Glutamatergic neuron (in vitro differentiated cells): ENCODE measurements around the gene CEP112. TPM values are rescaled to one million over a fixed set of nuclear protein-coding genes. Genes with fewer than 3 reads are reported as not detected.

ENCODE experiments used
- DNase-seq: peaks from one replicate; pipeline ENCODE4 v3.0.0; 2022
- H3K27ac Mint-ChIP-seq: one replicate; pipeline ENCODE4 v1.8.0; 2020; ENCODE audit warnings: mild to moderate bottlenecking, mixed read lengths, inconsistent platforms; ENCODE audit not compliant: unreplicated experiment
- H3K27me3 Mint-ChIP-seq: one replicate; pipeline ENCODE4 v1.8.0; 2020; ENCODE audit warnings: mild to moderate bottlenecking, moderate library complexity, mixed read lengths, inconsistent platforms; ENCODE audit not compliant: unreplicated experiment
- H3K36me3 Mint-ChIP-seq: one replicate; pipeline ENCODE4 v1.8.0; 2020; ENCODE audit warnings: mild to moderate bottlenecking, mixed read lengths, inconsistent platforms; ENCODE audit not compliant: unreplicated experiment
- H3K4me1 Mint-ChIP-seq: one replicate; pipeline ENCODE4 v1.8.0; 2020; ENCODE audit warnings: mild to moderate bottlenecking, low read depth, mixed read lengths, inconsistent platforms; ENCODE audit not compliant: unreplicated experiment
- H3K4me3 Mint-ChIP-seq: one replicate; pipeline ENCODE4 v1.8.0; 2020; ENCODE audit warnings: mild to moderate bottlenecking, mixed read lengths, inconsistent platforms; ENCODE audit not compliant: unreplicated experiment
- H3K9me3 Mint-ChIP-seq: one replicate; pipeline ENCODE4 v1.8.0; 2020; ENCODE audit warnings: mild to moderate bottlenecking, moderate library complexity, mixed read lengths, inconsistent platforms; ENCODE audit not compliant: unreplicated experiment
- total RNA-seq: library from RNA; stranded (reverse); fragmentation: NEBNext Ultra II Directional; extraction: Animal tissue kit (Norgen Biotek cat#: 25700); gene quantifications from one replicate; pipeline ENCODE4 v1.2.1, GENCODE V29; 2021; ENCODE audit not compliant: unreplicated experiment
- TF ChIP-seq, protein P1 (sequence below): fragments of 200-600 bp; sonication (generic); IDR thresholded peaks from one replicate; pipeline ENCODE4 v1.5.0; 2021; ENCODE audit not compliant: partially characterized antibody, unreplicated experiment

CEP112 gene
- total RNA-seq, 1 donor from 2014 or later = 8.5 TPM

DNA sequence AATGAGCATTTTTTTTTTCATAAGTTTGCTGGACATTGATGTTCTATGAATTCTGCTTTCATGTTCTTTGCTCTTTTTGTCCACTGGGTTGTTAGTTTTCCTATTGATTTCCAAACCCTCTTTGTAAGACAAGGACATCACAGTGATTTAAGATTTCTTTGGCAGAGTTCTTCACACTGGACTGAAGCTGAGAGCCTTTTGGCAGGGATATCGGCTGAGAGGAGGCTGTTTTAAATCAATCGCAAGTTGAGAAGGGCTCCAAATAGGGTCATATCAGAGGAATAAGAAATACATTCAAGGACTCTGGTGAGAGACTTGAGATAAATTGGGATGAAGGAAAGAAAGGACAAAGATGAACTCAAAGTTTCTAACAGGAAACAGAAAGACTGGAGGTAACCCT is 464.7 kb downstream of the CEP112 start:
- H3K36me3 Mint-ChIP-seq = peaks cover 6% of the 10 kb centered on the region
- peaks cover 2% of the 10 kb centered on the region for H3K27me3 Mint-ChIP-seq
- H3K4me3 Mint-ChIP-seq = no peak overlapping the region
- peaks cover 4% of the 10 kb centered on the region for H3K9me3 Mint-ChIP-seq
- no peak for DNase-seq
- TF ChIP-seq, protein P1, sequence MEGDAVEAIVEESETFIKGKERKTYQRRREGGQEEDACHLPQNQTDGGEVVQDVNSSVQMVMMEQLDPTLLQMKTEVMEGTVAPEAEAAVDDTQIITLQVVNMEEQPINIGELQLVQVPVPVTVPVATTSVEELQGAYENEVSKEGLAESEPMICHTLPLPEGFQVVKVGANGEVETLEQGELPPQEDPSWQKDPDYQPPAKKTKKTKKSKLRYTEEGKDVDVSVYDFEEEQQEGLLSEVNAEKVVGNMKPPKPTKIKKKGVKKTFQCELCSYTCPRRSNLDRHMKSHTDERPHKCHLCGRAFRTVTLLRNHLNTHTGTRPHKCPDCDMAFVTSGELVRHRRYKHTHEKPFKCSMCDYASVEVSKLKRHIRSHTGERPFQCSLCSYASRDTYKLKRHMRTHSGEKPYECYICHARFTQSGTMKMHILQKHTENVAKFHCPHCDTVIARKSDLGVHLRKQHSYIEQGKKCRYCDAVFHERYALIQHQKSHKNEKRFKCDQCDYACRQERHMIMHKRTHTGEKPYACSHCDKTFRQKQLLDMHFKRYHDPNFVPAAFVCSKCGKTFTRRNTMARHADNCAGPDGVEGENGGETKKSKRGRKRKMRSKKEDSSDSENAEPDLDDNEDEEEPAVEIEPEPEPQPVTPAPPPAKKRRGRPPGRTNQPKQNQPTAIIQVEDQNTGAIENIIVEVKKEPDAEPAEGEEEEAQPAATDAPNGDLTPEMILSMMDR = no peak
- no peaks in the 10 kb centered on the region for H3K4me1 Mint-ChIP-seq
- no peak overlapping the region for H3K27ac Mint-ChIP-seq

- peaks cover 4% of the 10 kb centered on the region for H3K9me3 Mint-ChIP-seq
- peaks cover 2% of the 10 kb centered on the region for H3K27me3 Mint-ChIP-seq
- no peak overlapping the region for H3K27ac Mint-ChIP-seq
- no peak for DNase-seq
- H3K4me1 Mint-ChIP-seq = no peaks in the 10 kb centered on the region
- TF ChIP-seq, protein P1 = no peak
- H3K36me3 Mint-ChIP-seq = no peaks in the 10 kb centered on the region
- no peak overlapping the region for H3K4me3 Mint-ChIP-seq
These were observed 468.3 kb downstream of the CEP112 start for GRCh38 chr17:65723431-65724151.

DNA sequence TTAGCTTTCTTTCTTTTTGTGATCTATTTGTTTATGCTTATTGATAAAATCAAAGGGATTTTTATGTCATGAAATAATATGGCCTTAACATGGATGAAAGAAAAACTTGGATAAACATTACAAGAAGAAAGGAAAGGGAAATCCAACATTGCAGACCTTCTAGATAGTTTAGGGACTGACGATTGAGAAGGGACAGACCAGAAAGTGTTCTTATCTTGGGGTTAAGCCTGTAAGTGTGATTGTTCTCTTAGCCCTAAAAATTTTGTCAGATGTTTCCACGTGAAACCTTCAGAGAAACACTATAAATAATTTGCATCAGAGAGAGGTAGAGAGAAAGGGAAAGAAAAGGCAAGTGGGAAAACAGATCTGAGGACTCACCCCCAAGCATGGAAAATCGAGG is 473.3 kb downstream of the CEP112 start:
- H3K27me3 Mint-ChIP-seq = peaks cover 2% of the 10 kb centered on the region
- H3K36me3 Mint-ChIP-seq = no peaks in the 10 kb centered on the region
- H3K4me3 Mint-ChIP-seq = no peak overlapping the region
- H3K9me3 Mint-ChIP-seq = peaks cover 2% of the 10 kb centered on the region
- no peak for DNase-seq
- TF ChIP-seq, protein P1 = no peak
- H3K4me1 Mint-ChIP-seq = no peaks in the 10 kb centered on the region
- no peak overlapping the region for H3K27ac Mint-ChIP-seq

DNA sequence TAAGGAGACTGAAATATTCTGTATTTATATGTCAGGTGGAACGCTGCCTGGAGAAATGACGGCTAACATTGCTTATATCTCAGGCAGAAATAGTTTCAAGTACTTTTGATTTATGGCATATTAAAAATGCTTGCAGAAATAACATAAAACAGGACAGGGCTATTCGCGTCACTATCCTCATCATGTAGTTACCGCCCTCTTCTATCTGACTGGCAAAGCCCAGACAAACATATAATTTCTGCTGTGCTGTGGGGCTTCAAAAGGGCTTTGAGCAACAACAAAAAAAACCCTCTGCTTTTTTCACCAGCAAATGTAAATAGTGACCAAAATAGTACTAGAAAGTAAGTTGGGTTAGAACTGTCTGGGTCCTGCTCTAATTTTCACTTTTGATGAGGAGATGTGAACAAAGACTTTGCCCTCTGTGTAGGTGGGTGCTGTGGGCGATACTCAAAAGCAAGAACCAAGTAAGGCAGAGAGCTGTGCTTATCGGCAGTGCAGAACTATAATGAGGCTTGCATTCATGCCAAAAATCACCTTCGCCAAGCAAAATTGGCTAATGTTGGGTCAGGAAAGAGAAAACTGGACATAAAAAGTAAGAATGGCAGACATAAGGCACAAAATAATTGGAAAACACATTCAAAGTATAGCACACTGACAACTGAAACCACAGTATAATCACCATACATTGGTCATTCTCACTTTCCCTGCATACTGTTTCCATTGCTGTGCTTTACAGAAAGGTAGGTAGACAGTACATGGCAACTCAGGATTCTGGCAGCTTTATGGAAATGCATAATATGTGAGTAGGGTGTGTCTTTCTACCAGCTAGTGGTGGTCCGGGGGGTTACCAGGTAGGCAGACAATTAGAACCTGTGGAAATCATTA is 479.3 kb downstream of the CEP112 start:
- H3K27ac Mint-ChIP-seq = no peak overlapping the region
- H3K9me3 Mint-ChIP-seq = peaks cover 2% of the 10 kb centered on the region
- no peaks in the 10 kb centered on the region for H3K36me3 Mint-ChIP-seq
- DNase-seq = no peak
- H3K4me3 Mint-ChIP-seq = no peak overlapping the region
- H3K4me1 Mint-ChIP-seq = no peaks in the 10 kb centered on the region
- TF ChIP-seq, protein P1 = no peak
- peaks cover 2% of the 10 kb centered on the region for H3K27me3 Mint-ChIP-seq
